Left lobe of liver (tissue), 2 donors: Measurements from ENCODE around the gene XPR1. TPM values are rescaled to one million over a fixed set of nuclear protein-coding genes. Genes with fewer than 3 reads are reported as not detected.
"Not testable (repeated sequence)": the region's sequence is repeated elsewhere in the genome, so short reads cannot be mapped to it uniquely, and the experiment has no call there.

Source experiments
- ATAC-seq: fragments of 200-7000 bp; cut with Tn5 transposase; one replicate; pipeline ENCODE4 v1.9.1; 2020; ENCODE audit warnings: mild to moderate bottlenecking, moderate library complexity
- DNase-seq: peaks from one replicate; pipeline ENCODE4 v3.0.0-alpha.2; 2020; ENCODE audit warnings: low spot score
- total RNA-seq: library from RNA; stranded (reverse); gene quantifications from one replicate; pipeline ENCODE4 v1.2.1, GENCODE V29; 2021
- donor health status: DM: no; HTN: no; CAD: no; lungs with moderate emphysema.
- donor health status: DM: no; HTN: yes; CAD: no.

XPR1 gene
- total RNA-seq, 1 donor from 2014 or later = 7.4 TPM

GRCh38 chr1:180777072-180777689 is 145.4 kb downstream of the XPR1 start:
- DNase-seq (no peak), ATAC-seq (peak; percentile 91)

- DNase-seq (no peak), ATAC-seq (peak; percentile 89)
Observed at GRCh38 chr1:180778782-180779398, 147.1 kb downstream of the XPR1 start.

- ATAC-seq = no peak
- no peak for DNase-seq
Observed at GRCh38 chr1:180779584-180779983, 147.8 kb downstream of the XPR1 start.

GRCh38 chr1:180781718-180782117 is 149.9 kb downstream of the XPR1 start:
- no peak for DNase-seq
- no peak for ATAC-seq

GRCh38 chr1:180785291-180785690 is 153.5 kb downstream of the XPR1 start:
- DNase-seq (no peak), ATAC-seq (no peak)

DNA sequence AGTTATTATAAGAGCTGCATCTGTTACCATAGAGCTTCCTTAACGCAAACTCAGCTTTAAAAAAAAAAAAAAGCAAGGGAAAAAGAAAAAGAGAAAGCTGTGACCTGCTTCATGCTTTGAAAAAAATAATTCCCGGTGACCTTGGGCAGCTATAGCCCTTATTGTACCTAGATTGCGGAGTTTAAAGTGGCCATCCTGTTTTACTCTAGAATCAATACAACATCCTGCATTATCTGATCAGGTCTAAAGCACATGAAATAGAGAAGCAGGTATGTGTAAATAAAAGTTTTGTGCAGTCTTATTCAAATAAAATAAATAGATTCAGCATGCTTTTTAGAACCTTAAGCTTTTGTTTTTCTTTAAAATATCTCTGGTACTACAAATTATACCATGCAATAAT is 154.1 kb downstream of the XPR1 start:
- no peak for ATAC-seq
- DNase-seq = no peak

DNA sequence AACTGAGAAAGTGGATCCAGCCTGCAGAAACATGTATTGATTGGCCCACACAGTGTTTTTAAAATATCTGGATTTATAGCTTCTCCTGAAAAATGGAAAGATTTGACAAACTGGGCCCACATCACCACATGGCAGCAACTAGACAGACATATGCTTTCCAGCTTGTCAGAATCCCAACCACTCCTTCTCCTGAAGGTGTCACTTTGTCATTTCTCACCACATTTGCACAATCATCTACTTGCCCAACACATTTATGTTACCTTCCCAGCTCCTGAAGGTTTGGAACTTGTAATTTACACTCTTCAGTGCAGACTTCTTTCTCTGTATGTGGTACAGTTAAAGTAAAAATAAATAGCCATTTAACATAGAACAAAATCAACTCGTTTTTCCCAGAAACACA is 154.8 kb downstream of the XPR1 start:
- ATAC-seq = peak; percentile 21
- DNase-seq = no peak

- no peak for ATAC-seq
Observed at GRCh38 chr1:180787628-180788307, 155.9 kb downstream of the XPR1 start.

DNA sequence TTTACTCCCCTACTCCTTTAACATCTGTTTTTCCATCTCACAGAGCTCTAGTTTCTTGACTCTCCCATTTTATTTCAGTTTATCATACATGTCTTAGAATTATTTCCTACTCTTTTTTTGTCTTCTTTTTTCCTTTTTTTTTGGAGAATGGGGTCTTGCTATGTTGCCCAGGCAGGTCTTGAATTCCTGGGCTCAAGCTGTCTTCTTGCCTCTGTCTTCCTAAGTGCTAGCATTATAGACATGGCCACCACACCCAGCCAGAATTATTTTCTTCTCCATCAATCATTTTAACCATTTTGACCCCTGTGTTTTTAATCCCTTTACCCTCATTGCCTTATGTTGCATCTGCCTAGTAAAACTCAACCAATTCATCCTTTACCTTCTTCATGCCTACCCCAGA is 157.6 kb downstream of the XPR1 start:
- DNase-seq (no peak), ATAC-seq (no peak)

More at GRCh38 chr1:180787628-180788307, 155.9 kb downstream of the XPR1 start:
- no peak for DNase-seq

GRCh38 chr1:180791152-180791551 is 159.3 kb downstream of the XPR1 start:
- not testable (repeated sequence) for DNase-seq, ATAC-seq

GRCh38 chr1:180791806-180792205 is 160.0 kb downstream of the XPR1 start:
- ATAC-seq (no peak), DNase-seq (no peak)

GRCh38 chr1:180793451-180793850 is 161.6 kb downstream of the XPR1 start:
- DNase-seq (no peak), ATAC-seq (no peak)

GRCh38 chr1:180796897-180797640 is 165.2 kb downstream of the XPR1 start:
- no peak for ATAC-seq
- DNase-seq = no peak

DNA sequence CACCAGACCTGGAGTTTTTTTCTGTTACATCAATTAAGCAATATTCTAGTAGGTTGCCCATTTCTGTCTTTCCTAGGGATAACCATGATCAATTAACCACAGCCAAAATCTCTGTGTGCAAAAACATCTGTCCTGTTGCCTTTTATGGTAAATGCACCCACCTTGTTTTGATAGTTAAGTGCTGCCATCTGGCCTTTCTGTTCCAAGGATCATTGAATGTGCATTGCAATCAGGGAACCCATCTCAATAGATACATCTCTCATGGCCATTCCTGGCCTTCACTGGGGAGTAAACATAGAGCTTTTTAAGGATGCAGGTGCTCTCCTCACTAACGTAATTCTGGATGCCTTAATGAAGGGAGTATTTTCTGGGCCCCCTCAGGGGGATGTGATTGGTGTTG is 169.1 kb downstream of the XPR1 start:
- no peak for ATAC-seq
- DNase-seq = no peak

DNA sequence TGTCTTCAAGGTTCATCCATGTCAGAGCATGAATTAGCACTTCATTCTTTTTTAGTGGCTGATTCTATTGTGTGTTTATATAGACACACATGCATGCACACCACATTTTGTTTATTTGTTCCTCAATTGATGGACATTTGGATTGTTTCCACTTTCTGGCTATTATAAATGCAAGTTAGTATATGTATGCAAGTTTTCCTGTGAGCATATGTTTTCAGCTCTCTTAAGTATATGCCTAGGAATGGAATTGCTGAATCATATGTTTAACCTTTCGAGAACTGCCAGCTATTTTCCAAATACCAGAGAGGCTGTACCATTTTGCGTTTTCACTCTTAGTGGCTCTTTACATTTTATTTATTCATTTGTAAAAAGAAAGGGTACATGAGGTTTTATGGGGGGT is 171.0 kb downstream of the XPR1 start:
- ATAC-seq = no peak
- DNase-seq = no peak

DNA sequence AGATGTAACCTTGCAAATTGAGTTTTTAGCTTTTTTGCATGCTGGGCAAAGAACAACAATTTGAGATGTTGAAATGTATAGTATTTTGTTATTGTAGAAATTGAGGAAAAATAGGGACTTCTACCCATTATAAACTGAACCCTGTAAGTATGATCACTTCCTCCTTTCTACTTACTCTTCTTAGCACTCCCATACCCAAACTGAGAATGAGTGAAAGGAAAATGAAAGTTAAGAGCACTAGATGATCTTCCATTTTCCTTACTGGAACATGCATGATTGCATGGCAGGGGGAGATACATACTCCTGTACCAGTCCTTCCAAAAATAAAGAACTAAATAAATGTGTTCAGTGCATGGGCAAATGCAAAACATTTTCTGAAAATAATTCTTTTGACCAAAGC is 173.5 kb downstream of the XPR1 start:
- ATAC-seq (no peak), DNase-seq (no peak)

- ATAC-seq (no peak), DNase-seq (no peak)
Observed at GRCh38 chr1:180811298-180811697, 179.5 kb downstream of the XPR1 start.

DNA sequence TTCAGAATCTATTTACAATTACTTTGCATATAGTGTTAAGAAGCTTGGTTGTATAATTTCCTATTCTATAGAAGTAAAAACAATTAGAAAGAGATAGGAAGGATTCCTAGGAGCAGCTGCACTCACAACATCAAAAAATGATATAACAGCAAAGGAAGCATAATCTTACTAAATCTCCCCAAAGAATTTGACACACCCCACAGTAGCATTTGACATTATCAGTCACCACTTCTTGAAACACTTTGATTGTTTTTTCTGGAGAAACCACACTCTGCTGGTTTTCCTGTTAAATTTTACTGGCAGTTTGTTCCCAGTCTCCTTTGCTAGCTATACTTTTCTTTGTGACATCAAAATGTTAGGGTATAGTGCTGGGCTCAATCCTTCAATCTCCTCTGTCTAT is 180.1 kb downstream of the XPR1 start:
- DNase-seq (no peak), ATAC-seq (no peak)

DNA sequence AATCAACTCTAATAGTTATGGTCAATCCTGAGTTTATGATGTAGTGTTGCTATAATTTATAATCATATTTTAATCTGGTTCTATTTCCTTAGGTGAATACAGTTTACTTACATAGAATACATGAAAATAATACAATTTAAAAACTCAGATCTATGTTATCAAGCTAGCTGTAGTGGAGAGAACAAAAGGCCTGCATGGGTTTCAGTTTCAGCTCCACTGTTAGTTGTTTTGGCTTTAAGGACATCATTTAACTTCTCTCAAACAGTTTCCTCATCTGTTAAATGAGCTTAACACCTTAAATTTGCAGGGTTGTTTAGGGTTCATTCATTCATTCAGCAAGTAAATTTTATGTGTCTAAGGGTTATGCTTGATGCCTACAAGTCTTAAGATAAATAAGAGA is 182.4 kb downstream of the XPR1 start:
- DNase-seq (no peak), ATAC-seq (no peak)

- no peak for ATAC-seq
- no peak for DNase-seq
Observed at GRCh38 chr1:180815188-180815587, 183.4 kb downstream of the XPR1 start.

- ATAC-seq (no peak), DNase-seq (no peak)
Observed at GRCh38 chr1:180816132-180816531, 184.3 kb downstream of the XPR1 start.

- ATAC-seq (no peak), DNase-seq (no peak)
Observed at GRCh38 chr1:180821970-180822369, 190.1 kb downstream of the XPR1 start.
